Activated B cell treated with CpG ODN at 0.5 μM for 24 hours (primary cell): ENCODE data around the gene EGFL7. TPM values are rescaled to one million over a fixed set of nuclear protein-coding genes. Genes with fewer than 3 reads are reported as not detected.

ENCODE experiments used
- ATAC-seq: fragments of 200-7000 bp; cut with Tn5 transposase; one replicate; pipeline ENCODE4 v1.10.0; 2021; ENCODE audit warnings: low read depth, mild to moderate bottlenecking, moderate library complexity
- CTCF ChIA-PET: fragments of 350-600 bp; sonication (Branson Sonifier 250); formaldehyde crosslinking; loops from one replicate; lab custom pipeline; 2021; ENCODE audit warnings: antibody characterized with exemption; lab: Charles Lee
- POLR2A ChIA-PET: fragments of 350-600 bp; sonication (Branson Sonifier 250); formaldehyde crosslinking; loops from one replicate; lab custom pipeline; 2021; ENCODE audit warnings: antibody characterized with exemption; lab: Charles Lee
- DNase-seq: peaks from one replicate; pipeline ENCODE4 v3.0.0; 2022
- H3K27ac Mint-ChIP-seq: one replicate; pipeline ENCODE4 v1.8.0; 2020; ENCODE audit warnings: mixed read lengths
- H3K27me3 Mint-ChIP-seq: one replicate; pipeline ENCODE4 v1.8.0; 2021; ENCODE audit warnings: mixed read lengths
- H3K36me3 Mint-ChIP-seq: one replicate; pipeline ENCODE4 v1.8.0; 2021; ENCODE audit warnings: low read depth, mixed read lengths
- H3K4me1 Mint-ChIP-seq: one replicate; pipeline ENCODE4 v1.8.0; 2021; ENCODE audit warnings: mixed read lengths
- H3K4me3 Mint-ChIP-seq: one replicate; pipeline ENCODE4 v1.8.0; 2020; ENCODE audit warnings: mild to moderate bottlenecking, mixed read lengths
- H3K9me3 Mint-ChIP-seq: one replicate; pipeline ENCODE4 v1.8.0; 2020; ENCODE audit warnings: mixed read lengths
- intact Hi-C: fragments of 100-400 bp; cut with micrococcal nuclease; formaldehyde crosslinking; loops from one replicate; pipeline ENCODE4 v1.15.1; 2024
- total RNA-seq: library from RNA; stranded (reverse); gene quantifications from 2 replicates; pipeline ENCODE4 v1.2.3, GENCODE V29; 2022
- TF ChIP-seq, protein P1 (sequence below): fragments of 200-600 bp; IDR thresholded peaks from one replicate; pipeline ENCODE4 v1.8.0; 2022; ENCODE audit warnings: antibody characterized with exemption, mild to moderate bottlenecking

The EGFL7 gene
- not detected in 2 replicates for total RNA-seq

DNA sequence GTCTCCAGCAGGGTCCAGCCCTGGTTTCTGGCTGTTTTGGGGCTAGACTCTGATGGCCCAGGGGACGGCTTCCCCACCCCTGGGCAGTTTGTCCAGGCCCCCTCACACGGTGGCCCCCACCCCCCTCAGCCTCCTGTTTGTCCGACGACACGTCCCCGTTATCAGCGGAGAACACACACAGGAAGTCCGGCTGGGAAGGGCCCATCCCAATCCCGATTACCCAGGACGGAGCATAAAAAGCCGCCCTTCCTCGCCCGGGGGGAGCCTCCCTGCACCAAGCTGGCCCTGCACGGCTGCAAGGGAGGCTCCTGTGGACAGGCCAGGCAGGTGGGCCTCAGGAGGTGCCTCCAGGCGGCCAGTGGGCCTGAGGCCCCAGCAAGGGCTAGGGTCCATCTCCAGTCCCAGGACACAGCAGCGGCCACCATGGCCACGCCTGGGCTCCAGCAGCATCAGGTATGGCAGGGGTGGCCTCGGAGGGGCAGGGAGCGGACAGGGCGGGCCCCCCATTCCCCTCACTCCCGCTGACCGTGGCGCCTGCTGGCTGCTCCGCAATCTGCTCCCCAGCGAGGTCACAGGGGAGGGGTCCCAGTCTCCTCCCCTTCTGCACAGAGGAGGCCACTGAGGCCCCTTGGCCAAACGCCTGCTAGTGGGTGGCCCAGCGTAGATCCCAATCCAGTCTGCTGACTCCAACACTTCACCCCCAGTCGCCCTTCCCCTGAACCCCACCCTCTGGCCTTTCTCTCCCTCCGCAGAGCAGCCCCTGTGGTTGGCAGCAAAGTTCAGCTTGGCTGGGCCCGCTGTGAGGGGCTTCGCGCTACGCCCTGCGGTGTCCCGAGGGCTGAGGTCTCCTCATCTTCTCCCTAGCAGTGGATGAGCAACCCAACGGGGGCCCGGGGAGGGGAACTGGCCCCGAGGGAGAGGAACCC, at the start of gene EGFL7:
TSS of gene EGFL7 (plus strand) at position 261 of the 926 bp plus-strand sequence. CDS start 5,367 bp downstream, outside the sequence.
- Mint-ChIP-seq H3K27me3 (peaks cover 21% of the 10 kb centered on the region), H3K4me3 (no peak within 1 kb of the TSS), H3K9me3 (no peaks in the 10 kb centered on the region), H3K27ac (no peak within 1 kb of the TSS), H3K4me1 (peaks cover 12% of the 10 kb centered on the region), H3K36me3 (no peaks in the 10 kb centered on the region)
- intact Hi-C loops, result loop anchor here (10.0 kb wide), 1 partner anchor 52 kb away; the partner anchor contains the start of gene DIPK1B
- peak; percentile 14 for DNase-seq
- ChIA-PET CTCF (no interaction called here), POLR2A (no interaction called here)
- TF ChIP-seq, protein P1, sequence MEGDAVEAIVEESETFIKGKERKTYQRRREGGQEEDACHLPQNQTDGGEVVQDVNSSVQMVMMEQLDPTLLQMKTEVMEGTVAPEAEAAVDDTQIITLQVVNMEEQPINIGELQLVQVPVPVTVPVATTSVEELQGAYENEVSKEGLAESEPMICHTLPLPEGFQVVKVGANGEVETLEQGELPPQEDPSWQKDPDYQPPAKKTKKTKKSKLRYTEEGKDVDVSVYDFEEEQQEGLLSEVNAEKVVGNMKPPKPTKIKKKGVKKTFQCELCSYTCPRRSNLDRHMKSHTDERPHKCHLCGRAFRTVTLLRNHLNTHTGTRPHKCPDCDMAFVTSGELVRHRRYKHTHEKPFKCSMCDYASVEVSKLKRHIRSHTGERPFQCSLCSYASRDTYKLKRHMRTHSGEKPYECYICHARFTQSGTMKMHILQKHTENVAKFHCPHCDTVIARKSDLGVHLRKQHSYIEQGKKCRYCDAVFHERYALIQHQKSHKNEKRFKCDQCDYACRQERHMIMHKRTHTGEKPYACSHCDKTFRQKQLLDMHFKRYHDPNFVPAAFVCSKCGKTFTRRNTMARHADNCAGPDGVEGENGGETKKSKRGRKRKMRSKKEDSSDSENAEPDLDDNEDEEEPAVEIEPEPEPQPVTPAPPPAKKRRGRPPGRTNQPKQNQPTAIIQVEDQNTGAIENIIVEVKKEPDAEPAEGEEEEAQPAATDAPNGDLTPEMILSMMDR, result no peak
- no peak for ATAC-seq

DNA sequence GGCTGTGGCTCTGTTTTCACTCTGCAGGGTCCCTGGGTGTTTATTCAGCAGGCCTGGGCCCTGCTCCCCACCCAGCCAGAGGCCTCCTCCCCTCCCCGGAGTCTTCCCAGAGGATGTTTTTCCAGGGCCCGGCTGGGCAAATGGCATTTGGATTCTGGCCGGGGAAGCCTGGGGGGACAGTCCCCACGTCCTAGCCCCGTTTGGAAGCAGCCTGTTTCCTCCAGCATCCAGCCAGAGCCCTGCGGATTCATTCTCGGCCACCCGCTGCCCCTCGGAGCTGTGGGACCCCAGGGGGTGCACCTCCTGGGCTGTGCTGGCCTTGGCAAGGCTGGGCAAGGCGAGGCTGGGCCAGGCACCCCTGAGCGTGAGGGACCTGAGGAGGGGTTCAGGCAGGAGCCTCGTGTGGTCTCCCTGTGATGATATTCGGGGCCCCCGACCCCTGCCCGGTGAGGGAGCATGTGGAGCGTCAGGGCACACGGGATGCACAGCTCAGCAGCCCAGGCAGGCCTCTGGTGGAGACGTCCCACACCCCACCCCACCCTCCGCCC, 48.8 kb upstream of the EGFL7 start:
- ATAC-seq, result no peak
- Mint-ChIP-seq H3K27me3 (no peaks in the 10 kb centered on the region), H3K4me3 (no peak overlapping the region), H3K36me3 (no peaks in the 10 kb centered on the region), H3K9me3 (no peaks in the 10 kb centered on the region), H3K27ac (no peak overlapping the region), H3K4me1 (peaks cover 29% of the 10 kb centered on the region)
- intact Hi-C loops, result no loop called here
- no peak for DNase-seq
- ChIA-PET CTCF (no interaction called here), POLR2A (no interaction called here)
- TF ChIP-seq, protein P1, result no peak

DNA sequence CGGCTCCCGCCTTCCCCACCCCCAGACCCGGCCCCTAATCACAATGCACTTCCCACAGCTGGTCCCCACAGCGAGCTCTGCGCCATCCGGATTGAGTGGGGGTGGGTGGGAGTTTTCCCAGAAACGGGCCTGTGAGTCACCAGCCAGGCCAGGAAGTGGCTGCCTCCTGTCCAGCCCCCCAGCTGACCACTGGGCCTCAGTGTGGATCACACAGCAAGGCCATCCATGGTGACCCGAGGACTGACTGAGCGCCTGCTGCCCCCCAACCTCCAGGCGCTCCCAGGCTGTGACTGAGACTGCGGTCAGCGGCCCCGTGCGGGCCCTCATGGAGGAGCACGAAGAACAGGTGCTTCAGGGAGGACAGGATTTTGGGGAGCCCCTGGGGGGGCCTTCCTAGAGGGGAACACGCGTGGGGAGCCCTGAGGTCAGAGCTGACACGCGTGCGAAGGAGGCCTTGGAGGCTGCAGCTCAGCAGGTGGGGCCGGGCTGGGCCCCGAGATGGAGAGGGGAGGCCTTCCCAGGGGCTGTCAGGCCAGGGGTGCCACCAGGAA, 48.3 kb upstream of the EGFL7 start:
- Mint-ChIP-seq H3K36me3 (no peaks in the 10 kb centered on the region), H3K27ac (no peak overlapping the region), H3K27me3 (no peaks in the 10 kb centered on the region), H3K4me1 (peaks cover 34% of the 10 kb centered on the region), H3K4me3 (no peak overlapping the region), H3K9me3 (no peaks in the 10 kb centered on the region)
- ATAC-seq, result no peak
- ChIA-PET CTCF (no interaction called here), POLR2A (no interaction called here)
- intact Hi-C loops, result no loop called here
- TF ChIP-seq, protein P1, result no peak
- no peak for DNase-seq

DNA sequence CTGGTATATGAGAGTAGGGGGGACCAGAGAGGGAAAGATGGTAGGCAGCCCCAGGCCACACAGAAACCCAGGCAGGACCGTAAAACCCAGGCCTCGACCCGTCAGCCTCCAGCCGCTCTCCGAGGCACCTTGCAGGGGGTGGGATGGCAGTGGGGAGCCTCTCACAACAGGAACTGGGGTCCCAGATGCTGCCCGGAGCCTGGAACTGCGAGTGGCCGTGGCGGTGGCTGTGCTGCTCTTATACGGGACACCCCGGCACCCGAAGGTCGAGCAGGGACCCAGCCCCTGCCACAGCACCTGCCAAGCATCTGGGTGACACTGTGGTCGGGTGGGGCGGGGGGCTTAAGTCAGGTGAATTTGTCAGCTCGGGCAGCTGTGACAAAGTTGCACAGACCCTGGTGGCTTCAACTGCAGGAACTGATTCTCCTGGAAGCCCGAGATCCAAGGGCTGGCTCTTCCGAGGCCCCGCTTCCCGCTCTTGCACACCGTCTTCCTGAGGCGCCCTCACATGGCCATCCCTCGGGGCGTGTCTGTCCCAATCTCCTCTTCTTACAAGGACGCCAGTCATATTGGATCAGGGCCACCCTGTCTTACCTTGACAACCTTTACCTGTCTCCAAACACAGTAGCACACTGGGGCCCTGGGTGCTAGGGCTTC, 47.6 kb upstream of the EGFL7 start:
- Mint-ChIP-seq H3K36me3 (no peaks in the 10 kb centered on the region), H3K4me3 (no peak overlapping the region), H3K9me3 (no peaks in the 10 kb centered on the region), H3K27ac (no peak overlapping the region), H3K27me3 (no peaks in the 10 kb centered on the region), H3K4me1 (peaks cover 40% of the 10 kb centered on the region)
- ChIA-PET POLR2A (no interaction called here), CTCF (no interaction called here)
- TF ChIP-seq, protein P1, result no peak
- intact Hi-C loops, result no loop called here
- no peak for DNase-seq
- ATAC-seq, result no peak
